HCT116 (cell line): ENCODE data around the gene GOLIM4. TPM values are rescaled to one million over a fixed set of nuclear protein-coding genes. Genes with fewer than 3 reads are reported as not detected.

Experiments
- ATAC-seq: fragments of 200-7000 bp; cut with Tn5 transposase; 2 replicates; pipeline ENCODE4 v1.9.1; 2020; ENCODE audit warnings: mild to moderate bottlenecking, moderate library complexity
- BruUV-seq: library from RNA; stranded (reverse); fragments of 400-500 nt; replicated peaks from 2 replicates; lab custom pipeline; 2021; lab: Mats Ljungman, UMichigan
- CTCF ChIA-PET: fragments of 300-600 bp; sonication (Branson Sonifier 250); formaldehyde crosslinking; loops from one replicate; lab custom pipeline; 2021; ENCODE audit warnings: antibody characterized with exemption; lab: Charles Lee
- POLR2A ChIA-PET: fragments of 300-600, 350-600 bp; sonication (Branson Sonifier 250); formaldehyde crosslinking; loops from one replicate; lab custom pipeline; 2021; ENCODE audit warnings: antibody characterized with exemption; lab: Charles Lee
- RAD21 ChIA-PET, 2 experiments: fragments of 300-600 bp; sonication (Branson Sonifier 250); formaldehyde crosslinking; loops; one replicate each; lab custom pipeline; 2023; ENCODE audit warnings: low total read pairs in 2 of 2; ENCODE audit not compliant: uncharacterized antibody in 2 of 2, unreplicated experiment in 2 of 2, low non-redundant PET in 1 of 2; lab: Charles Lee
- DNase-seq: peaks from one replicate; pipeline ENCODE4 v3.0.0-alpha.2; 2010; ENCODE audit warnings: low read depth, low spot score
- H2AFZ ChIP-seq: fragments of 200-600 bp; shearing (Covaris generic), sonication (generic); 2 replicates; pipeline ENCODE4 v1.6.1; 2017; ENCODE audit warnings: low read depth, mixed run types, mixed read lengths, antibody characterized with exemption, low read length; ENCODE audit not compliant: poor library complexity, severe bottlenecking
- H3K27ac ChIP-seq: 2 replicates; pipeline ENCODE4 v1.5.1; 2012; ENCODE audit warnings: low read depth, low read length
- H3K27me3 ChIP-seq: fragments of 200-600 bp; sonication (generic); 2 replicates; pipeline ENCODE4 v1.6.1; 2016; ENCODE audit warnings: mixed run types, low read length, mixed read lengths; ENCODE audit not compliant: insufficient read depth
- H3K36me3 ChIP-seq, 2 experiments: fragments of 200-500 bp in 1 of 2; fragments of 200-600 bp in 1 of 2; sonication (Bioruptor generic) in 1 of 2; sonication (generic) in 1 of 2; 2 replicates each; pipeline versions ENCODE4 v1.5.1 to v1.6.1; 2014 to 2016; ENCODE audit warnings: low read length in 2 of 2, inconsistent platforms in 1 of 2, mixed read lengths in 1 of 2, mixed run types in 1 of 2; ENCODE audit not compliant: insufficient read depth in 2 of 2, control insufficient read depth in 1 of 2
- H3K4me1 ChIP-seq, 2 experiments: fragments of 200-600 bp in 1 of 2; sonication (generic) in 1 of 2; 2 replicates each; pipeline versions ENCODE4 v1.5.1 to v1.6.1; 2012 to 2017; ENCODE audit warnings: low read length in 2 of 2, inconsistent platforms in 1 of 2, mild to moderate bottlenecking in 1 of 2, mixed read lengths in 1 of 2, mixed run types in 1 of 2, moderate library complexity in 1 of 2; ENCODE audit not compliant: insufficient read depth in 2 of 2, control insufficient read depth in 1 of 2
- H3K4me2 ChIP-seq: fragments of 200-600 bp; sonication (generic); 2 replicates; pipeline ENCODE4 v1.6.1; 2017; ENCODE audit warnings: mixed run types, low read length, mixed read lengths
- H3K4me3 ChIP-seq, 2 experiments: fragments of 200-600 bp in 1 of 2; sonication (generic) in 1 of 2; replicated peaks in 1 of 2; 2 replicates each; pipeline ENCODE4 v1.5.1; 2011 to 2016; ENCODE audit warnings: low read length in 2 of 2, control low read depth in 1 of 2, low read depth in 1 of 2, mild to moderate bottlenecking in 1 of 2, mixed read lengths in 1 of 2, mixed run types in 1 of 2
- H3K79me2 ChIP-seq: fragments of 200-600 bp; sonication (generic); 2 replicates; pipeline ENCODE4 v1.6.1; 2017; ENCODE audit warnings: mild to moderate bottlenecking, mixed run types, low read length, moderate library complexity, mixed read lengths; ENCODE audit not compliant: insufficient read depth
- H3K9ac ChIP-seq: fragments of 200-600 bp; sonication (generic); 2 replicates; pipeline ENCODE4 v1.6.1; 2016; ENCODE audit warnings: low read length, mixed read lengths
- H3K9me2 ChIP-seq: fragments of 200-600 bp; sonication (generic), shearing (Covaris generic); 2 replicates; pipeline ENCODE4 v1.6.1; 2017; ENCODE audit warnings: mixed run types, mild to moderate bottlenecking, moderate library complexity; ENCODE audit not compliant: insufficient read depth
- H3K9me3 ChIP-seq, 2 experiments: fragments of 200-500 bp in 1 of 2; fragments of 200-600 bp in 1 of 2; sonication (Bioruptor generic) in 1 of 2; sonication (generic) in 1 of 2; 2 replicates each; pipeline ENCODE4 v1.6.1; 2014 to 2017; ENCODE audit warnings: low read length in 2 of 2, mixed read lengths in 2 of 2, inconsistent platforms in 1 of 2, low read depth in 1 of 2, mild to moderate bottlenecking in 1 of 2, mixed run types in 1 of 2, moderate library complexity in 1 of 2; ENCODE audit not compliant: control insufficient read depth in 1 of 2, insufficient read depth in 1 of 2
- H4K20me1 ChIP-seq: fragments of 200-600 bp; sonication (generic), shearing (Covaris generic); 2 replicates; pipeline ENCODE4 v1.6.1; 2017; ENCODE audit warnings: mixed run types, mild to moderate bottlenecking, moderate library complexity; ENCODE audit not compliant: insufficient read depth
- EGR1 ChIP-seq: IDR thresholded peaks from 2 replicates; pipeline ENCODE4 v1.6.1; 2012; ENCODE audit warnings: low read depth
- ELF1 ChIP-seq: IDR thresholded peaks from 2 replicates; pipeline ENCODE4 v1.6.1; 2012; ENCODE audit warnings: low read depth, borderline replicate concordance
- EZH2 ChIP-seq: fragments of 200-600 bp; sonication (generic); IDR thresholded peaks from 2 replicates; pipeline ENCODE4 v1.6.1; 2017; ENCODE audit warnings: antibody characterized with exemption, mixed run types
- FOSL1 ChIP-seq: IDR thresholded peaks from 2 replicates; pipeline ENCODE4 v1.6.1; 2012; ENCODE audit warnings: low read depth
- JUND ChIP-seq: IDR thresholded peaks from 2 replicates; pipeline ENCODE4 v1.6.1; 2012
- POLR2AphosphoS5 ChIP-seq: IDR thresholded peaks from 2 replicates; pipeline ENCODE4 v1.6.1; 2011; ENCODE audit warnings: mild to moderate bottlenecking, low read depth, low read length, moderate library complexity
- RAD21 ChIP-seq: IDR thresholded peaks from 2 replicates; pipeline ENCODE4 v1.6.1; 2012; ENCODE audit warnings: low read depth, mild to moderate bottlenecking
- REST ChIP-seq: IDR thresholded peaks from 2 replicates; pipeline ENCODE4 v1.6.1; 2012; ENCODE audit warnings: low read depth
- SIN3A ChIP-seq: IDR thresholded peaks from 2 replicates; pipeline ENCODE4 v1.6.1; 2012; ENCODE audit warnings: low read depth
- YY1 ChIP-seq: IDR thresholded peaks from 2 replicates; pipeline ENCODE4 v1.6.1; 2011; ENCODE audit warnings: low read length, low read depth, moderate library complexity, mild to moderate bottlenecking; ENCODE audit not compliant: insufficient replicate concordance; ENCODE audit errors: extremely low read depth
- ZNF274 ChIP-seq: fragments of 200-500 bp; sonication (Bioruptor generic); IDR thresholded peaks from 2 replicates; pipeline ENCODE4 v1.6.1; 2014; ENCODE audit warnings: mild to moderate bottlenecking, low read depth, low read length, inconsistent platforms
- intact Hi-C: fragments of 100-400 bp; cut with micrococcal nuclease; formaldehyde crosslinking; loops from 2 replicates; pipeline ENCODE4 v1.10.0; 2022
- total RNA-seq: library from RNA; stranded (reverse); gene quantifications from one replicate; pipeline ENCODE4 v1.2.1, GENCODE V29; 2021; ENCODE audit not compliant: unreplicated experiment

Gene GOLIM4
- total RNA-seq, 1 experiment from 2014 or later: 10.6 TPM

DNA sequence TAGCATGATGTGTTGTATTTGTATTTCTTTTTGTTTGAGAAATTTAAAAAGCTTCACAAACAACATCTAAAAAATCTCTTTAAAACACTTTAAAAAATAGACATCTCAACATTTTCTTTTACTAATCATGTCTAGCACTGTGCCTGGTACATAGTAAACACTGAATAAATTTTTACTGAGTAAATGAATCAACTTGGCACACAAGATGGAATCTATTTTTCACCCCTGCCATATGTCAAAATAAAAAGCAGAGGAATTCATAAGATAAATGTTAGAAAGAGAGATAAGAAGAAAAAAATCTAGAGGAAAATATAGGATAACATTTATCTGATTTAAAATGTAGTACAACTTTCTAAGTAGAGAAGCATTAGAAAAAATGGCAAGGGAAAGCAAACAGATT lies 8.6 kb upstream of the GOLIM4 start:
- Histone ChIP-seq H3K9me2 (no peaks in the 10 kb centered on the region), H3K4me1 (peaks cover 0 to 9% of the 10 kb centered on the region in 2 experiments; a peak in 2 of 4 replicates), H2AFZ (no peak overlapping the region), H3K36me3 (no peaks in the 10 kb centered on the region), H3K9me3 (no peaks in the 10 kb centered on the region), H3K27me3 (no peaks in the 10 kb centered on the region), H3K4me2 (no peak overlapping the region), H3K4me3 (no peak overlapping the region), H3K9ac (no peak overlapping the region), H3K79me2 (no peaks in the 10 kb centered on the region), H4K20me1 (no peaks in the 10 kb centered on the region), H3K27ac (no peak overlapping the region)
- no TSS peak for BruUV-seq
- CTCF ChIA-PET: no interaction called here
- POLR2A ChIA-PET: no interaction called here
- RAD21 ChIA-PET: no interaction called here
- ATAC-seq (no peak), DNase-seq (no peak)
- intact Hi-C loops: no loop called here
- TF ChIP-seq REST: no peak
- TF ChIP-seq JUND: no peak
- no peak for TF ChIP-seq YY1
- TF ChIP-seq EGR1: no peak
- no peak for TF ChIP-seq FOSL1
- TF ChIP-seq RAD21: no peak
- TF ChIP-seq ZNF274: no peak
- no peak for TF ChIP-seq ELF1
- no peak for TF ChIP-seq EZH2
- no peak for TF ChIP-seq POLR2AphosphoS5
- no peak for TF ChIP-seq SIN3A
